ENCODE measurements around the gene PPARGC1A.

PPARGC1A gene

GRCh38 chr4:23904639-23905071 lies 14.8 kb upstream of the PPARGC1A start:
- no peak for DNase-seq

GRCh38 chr4:23903859-23904438 lies 14.1 kb upstream of the PPARGC1A start:
- peak; percentile 95 for DNase-seq

GRCh38 chr4:23902222-23902804 lies 12.5 kb upstream of the PPARGC1A start:
- DNase-seq, result no peak

GRCh38 chr4:23900636-23901035 lies 10.8 kb upstream of the PPARGC1A start:
- DNase-seq, result no peak

- DNase-seq, result no peak
Measured at GRCh38 chr4:23899565-23899964, 9.7 kb upstream of the PPARGC1A start.

- DNase-seq, result no peak
Measured at GRCh38 chr4:23897564-23898109, 7.8 kb upstream of the PPARGC1A start.

GRCh38 chr4:23894021-23894420 lies 4.2 kb upstream of the PPARGC1A start:
- no peak for DNase-seq

- DNase-seq, result no peak
Measured at GRCh38 chr4:23891064-23891421, 1.2 kb upstream of the PPARGC1A start.

- no peak for DNase-seq
Measured at GRCh38 chr4:23890369-23891063, 669 bp upstream of the PPARGC1A start.

- DNase-seq, result no peak
Measured at GRCh38 chr4:23889391-23889790, 456 bp downstream of the PPARGC1A start.

- no peak for DNase-seq
Measured at GRCh38 chr4:23888421-23889319, 1.2 kb downstream of the PPARGC1A start.

GRCh38 chr4:23887989-23888388 lies 1.9 kb downstream of the PPARGC1A start:
- no peak for DNase-seq

- no peak for DNase-seq
Measured at GRCh38 chr4:23887173-23887572, 2.7 kb downstream of the PPARGC1A start.

GRCh38 chr4:23885943-23886590 lies 3.8 kb downstream of the PPARGC1A start:
- no peak for DNase-seq

GRCh38 chr4:23884741-23885140 lies 5.1 kb downstream of the PPARGC1A start:
- DNase-seq, result no peak

- DNase-seq, result no peak
Measured at GRCh38 chr4:23884261-23884660, 5.6 kb downstream of the PPARGC1A start.

- DNase-seq, result no peak
Measured at GRCh38 chr4:23882976-23883531, 6.8 kb downstream of the PPARGC1A start.

- DNase-seq, result no peak
Measured at GRCh38 chr4:23881674-23882337, 8.0 kb downstream of the PPARGC1A start.

- DNase-seq, result no peak
Measured at GRCh38 chr4:23881052-23881501, 8.8 kb downstream of the PPARGC1A start.

GRCh38 chr4:23878912-23879732 lies 10.7 kb downstream of the PPARGC1A start:
- DNase-seq, result no peak

Measured in NCI-H1092 (cell line).